B cell (primary cell): ENCODE data around the gene PACSIN2. TPM values are rescaled to one million over a fixed set of nuclear protein-coding genes. Genes with fewer than 3 reads are reported as not detected.

ENCODE experiments used
- ATAC-seq: fragments of 200-7000 bp; cut with Tn5 transposase; one replicate; pipeline ENCODE4 v1.10.0; 2021; ENCODE audit warnings: low read depth, mild to moderate bottlenecking, moderate number of reproducible peaks, moderate library complexity
- CTCF ChIA-PET: fragments of 350-600 bp; sonication (Branson Sonifier 250); formaldehyde crosslinking; loops from one replicate; lab custom pipeline; 2021; ENCODE audit warnings: antibody characterized with exemption, inconsistent platforms; lab: Charles Lee
- POLR2A ChIA-PET: fragments of 350-600 bp; sonication (Branson Sonifier 250); formaldehyde crosslinking; loops from one replicate; lab custom pipeline; 2021; ENCODE audit warnings: antibody characterized with exemption; lab: Charles Lee
- DNase-seq: peaks from one replicate; pipeline ENCODE4 v3.0.0; 2013
- H2AFZ ChIP-seq: 2 replicates; pipeline ENCODE4 v1.6.1; 2012; ENCODE audit warnings: mild to moderate bottlenecking, low read depth, low read length; ENCODE audit not compliant: insufficient read depth, poor library complexity, severe bottlenecking
- H3K27ac ChIP-seq, 2 donors: 1 replicate in 1 of 2; 2 replicates in 1 of 2; pipeline ENCODE4 v1.5.1; 2012 to 2013; ENCODE audit warnings: low read length in 2 of 2, mild to moderate bottlenecking in 2 of 2, moderate library complexity in 1 of 2
- H3K27me3 ChIP-seq, 4 experiments: fragments of 200-600 bp in 1 of 4; sonication (generic) in 1 of 4; replicated peaks in 1 of 4; 1 replicate in 2 of 4; 2 replicates in 2 of 4; pipeline versions ENCODE4 v1.6.1 to v1.7.0; 2013 to 2016; ENCODE audit warnings: low read length in 3 of 4, mild to moderate bottlenecking in 2 of 4, mixed read lengths in 1 of 4, moderate library complexity in 1 of 4; ENCODE audit not compliant: insufficient read depth in 4 of 4, control insufficient read depth in 3 of 4; ENCODE audit errors: control extremely low read depth in 1 of 4
- H3K36me3 ChIP-seq, 2 experiments: replicated peaks in 1 of 2; 1 replicate in 1 of 2; 2 replicates in 1 of 2; pipeline versions ENCODE4 v1.6.1 to v1.7.1; 2013; ENCODE audit warnings: low read length in 1 of 2; ENCODE audit not compliant: insufficient read depth in 2 of 2, control insufficient read depth in 1 of 2; ENCODE audit errors: control extremely low read depth in 1 of 2, extremely low read depth in 1 of 2
- H3K4me1 ChIP-seq, 2 donors: fragments of 200-600 bp in 1 of 2; sonication (generic) in 1 of 2; 1 replicate in 1 of 2; 2 replicates in 1 of 2; pipeline versions ENCODE4 v1.5.1 to v1.6.1; 2013 to 2017; ENCODE audit warnings: low read length in 2 of 2; ENCODE audit not compliant: control insufficient read depth in 2 of 2, insufficient read depth in 2 of 2
- H3K4me2 ChIP-seq: replicated peaks from 2 replicates; pipeline ENCODE3; 2012; ENCODE audit warnings: mild to moderate bottlenecking, low read depth, low read length; ENCODE audit not compliant: poor library complexity, severe bottlenecking
- H3K4me3 ChIP-seq, 5 experiments: fragments of 200-600 bp in 1 of 5; sonication (generic) in 1 of 5; 1 replicate in 3 of 5; 2 replicates in 2 of 5; pipeline versions ENCODE4 v1.5.1 to v1.7.0; 2011 to 2016; ENCODE audit warnings: low read length in 4 of 5, mild to moderate bottlenecking in 4 of 5, low read depth in 2 of 5, control low read depth in 1 of 5, moderate library complexity in 1 of 5; ENCODE audit not compliant: insufficient read depth in 1 of 5; ENCODE audit errors: control extremely low read depth in 1 of 5, extremely low read depth in 1 of 5
- H3K79me2 ChIP-seq: fragments of 200-600 bp; sonication (generic); one replicate; pipeline ENCODE4 v1.6.0; 2016; ENCODE audit warnings: low read length; ENCODE audit not compliant: control insufficient read depth, insufficient read depth
- H3K9ac ChIP-seq: fragments of 200-600 bp; sonication (generic); 2 replicates; pipeline ENCODE4 v1.6.1; 2017; ENCODE audit warnings: mild to moderate bottlenecking, low read length, moderate library complexity
- H3K9me3 ChIP-seq, 3 donors: one replicate each; pipeline versions ENCODE4 v1.6.1 to v1.7.1; 2013; ENCODE audit warnings: low read length in 2 of 3; ENCODE audit not compliant: control insufficient read depth in 2 of 3, insufficient read depth in 1 of 3; ENCODE audit errors: control extremely low read depth in 1 of 3
- H4K20me1 ChIP-seq: 2 replicates; pipeline ENCODE4 v1.6.0; 2012; ENCODE audit warnings: mild to moderate bottlenecking, low read length; ENCODE audit not compliant: insufficient read depth, control insufficient read depth, poor library complexity, severe bottlenecking
- H3K27ac Mint-ChIP-seq: one replicate; pipeline ENCODE4 v1.8.0; 2021; ENCODE audit warnings: mixed read lengths
- H3K27me3 Mint-ChIP-seq: one replicate; pipeline ENCODE4 v1.8.0; 2021; ENCODE audit warnings: mixed read lengths
- H3K4me1 Mint-ChIP-seq: one replicate; pipeline ENCODE4 v1.8.0; 2021; ENCODE audit warnings: mixed read lengths
- H3K4me3 Mint-ChIP-seq: one replicate; pipeline ENCODE4 v1.8.0; 2021; ENCODE audit warnings: mixed read lengths
- H3K9me3 Mint-ChIP-seq: one replicate; pipeline ENCODE4 v1.8.0; 2022; ENCODE audit warnings: mixed read lengths; ENCODE audit not compliant: insufficient read depth
- CTCF ChIP-seq: fragments of 200-600 bp; IDR thresholded peaks from one replicate; pipeline ENCODE4 v1.8.0; 2022; ENCODE audit warnings: antibody characterized with exemption, mild to moderate bottlenecking
- EZH2 ChIP-seq: IDR thresholded peaks from 2 replicates; pipeline ENCODE4 v1.6.1; 2012; ENCODE audit warnings: borderline replicate concordance, low read depth, mild to moderate bottlenecking, moderate library complexity, low read length; ENCODE audit not compliant: insufficient read depth, poor library complexity, severe bottlenecking
- WGBS: methylation state at CpG from one replicate; pipeline ENCODE4 v1.1.5; 2013; ENCODE audit warnings: missing lambda C conversion rate; ENCODE audit not compliant: insufficient coverage; 5-methylcytosine and 5-hydroxymethylcytosine counted together
- intact Hi-C: fragments of 100-400 bp; cut with micrococcal nuclease; formaldehyde crosslinking; loops from one replicate; pipeline ENCODE4 v1.10.0; 2022
- polyA plus RNA-seq: library from polyadenylated mRNA; depleted of rRNA; stranded (reverse); fragments of >200 nt; gene quantifications from 2 replicates; pipeline ENCODE4 v1.2.3, GENCODE V29; 2012
- total RNA-seq, 2 donors: library from RNA; stranded (reverse); fragments of 120-200 nt in 1 of 2; gene quantifications; 1 replicate in 1 of 2; 2 replicates in 1 of 2; pipeline versions ENCODE4 v1.2.3 to v1.2.4, GENCODE V29; 2013 to 2022

Gene PACSIN2
- total and polyA plus RNA-seq, 2 donors (not counting 1 experiment from before 2014, with no cell fraction given) = 26.9 to 59.3 TPM

GRCh38 chr22:42892571-42893316, 122.2 kb downstream of the PACSIN2 start:
- H2AFZ ChIP-seq = no peak overlapping the region
- Mint-ChIP-seq H3K27ac (peak overlapping the region; percentile 78), H3K9me3 (no peaks in the 10 kb centered on the region), H3K27me3 (no peaks in the 10 kb centered on the region), H3K4me1 (peaks cover 78% of the 10 kb centered on the region), H3K4me3 (no peak overlapping the region)
- no peaks in the 10 kb centered on the region for H3K27me3 ChIP-seq
- peaks cover 0 to 28% of the 10 kb centered on the region in 2 experiments for H3K36me3 ChIP-seq
- H3K79me2 ChIP-seq = peaks cover 22% of the 10 kb centered on the region
- H3K4me1 ChIP-seq = peaks cover 57 to 94% of the 10 kb centered on the region in 2 donors
- H4K20me1 ChIP-seq = peaks cover 5% of the 10 kb centered on the region
- no peaks in the 10 kb centered on the region for H3K9me3 ChIP-seq
- intact Hi-C loops = loop anchor here (5.0 kb wide), 1 partner anchor 40 kb away; no protein-coding TSS in a partner anchor
- H3K4me3 ChIP-seq = no peak overlapping the region
- H3K27ac ChIP-seq = peak overlapping the region; percentile 16 to 80
- ATAC-seq = no peak
- 57% methylated on average over 10 of the region's 10 CpGs for WGBS
- no peak overlapping the region for H3K9ac ChIP-seq
- POLR2A ChIA-PET = no interaction called here
- peak overlapping the region; percentile 34 for H3K4me2 ChIP-seq
- CTCF ChIA-PET = interaction anchor here (0.5 to 1.7 kb wide), 3 partner anchors 10 to 215 kb away, joined by 6 to 7 read pairs (median 7); no protein-coding TSS in a partner anchor
- peak; percentile 33 for DNase-seq
- TF ChIP-seq EZH2 (no peak), CTCF (no peak)

- TF ChIP-seq EZH2 (no peak), CTCF (no peak)
- Mint-ChIP-seq H3K27me3 (no peaks in the 10 kb centered on the region), H3K27ac (peak overlapping the region; percentile 78), H3K4me1 (peaks cover 78% of the 10 kb centered on the region), H3K9me3 (no peaks in the 10 kb centered on the region), H3K4me3 (no peak overlapping the region)
- H4K20me1 ChIP-seq = no peaks in the 10 kb centered on the region
- 63% methylated on average over 9 of the region's 9 CpGs for WGBS
- H3K27me3 ChIP-seq = no peaks in the 10 kb centered on the region
- ATAC-seq = no peak
- H3K9ac ChIP-seq = no peak overlapping the region
- H3K27ac ChIP-seq = peak overlapping the region in 1 of 2 donors; percentile 80
- H3K9me3 ChIP-seq = no peaks in the 10 kb centered on the region
- H3K79me2 ChIP-seq = peaks cover 16% of the 10 kb centered on the region
- no peak for DNase-seq
- no peak overlapping the region for H2AFZ ChIP-seq
- ChIA-PET CTCF (interaction anchor here (1.1 to 1.7 kb wide), 2 partner anchors 10 to 24 kb away, joined by 7 read pairs; no protein-coding TSS in a partner anchor), POLR2A (no interaction called here)
- H3K36me3 ChIP-seq = peaks cover 0 to 34% of the 10 kb centered on the region in 2 experiments
- peak overlapping the region; percentile 7 for H3K4me2 ChIP-seq
- intact Hi-C loops = loop anchor here (5.0 kb wide), 1 partner anchor 40 kb away; no protein-coding TSS in a partner anchor
- peaks cover 57 to 91% of the 10 kb centered on the region in 2 donors for H3K4me1 ChIP-seq
- no peak overlapping the region for H3K4me3 ChIP-seq
Measured at GRCh38 chr22:42892156-42892555, 122.8 kb downstream of the PACSIN2 start.
